ENCODE data around the gene ZNF239.
"Not testable (repeated sequence)": the region's sequence is repeated elsewhere in the genome, so short reads cannot be mapped to it uniquely, and the experiment has no call there.

The ZNF239 gene

DNA sequence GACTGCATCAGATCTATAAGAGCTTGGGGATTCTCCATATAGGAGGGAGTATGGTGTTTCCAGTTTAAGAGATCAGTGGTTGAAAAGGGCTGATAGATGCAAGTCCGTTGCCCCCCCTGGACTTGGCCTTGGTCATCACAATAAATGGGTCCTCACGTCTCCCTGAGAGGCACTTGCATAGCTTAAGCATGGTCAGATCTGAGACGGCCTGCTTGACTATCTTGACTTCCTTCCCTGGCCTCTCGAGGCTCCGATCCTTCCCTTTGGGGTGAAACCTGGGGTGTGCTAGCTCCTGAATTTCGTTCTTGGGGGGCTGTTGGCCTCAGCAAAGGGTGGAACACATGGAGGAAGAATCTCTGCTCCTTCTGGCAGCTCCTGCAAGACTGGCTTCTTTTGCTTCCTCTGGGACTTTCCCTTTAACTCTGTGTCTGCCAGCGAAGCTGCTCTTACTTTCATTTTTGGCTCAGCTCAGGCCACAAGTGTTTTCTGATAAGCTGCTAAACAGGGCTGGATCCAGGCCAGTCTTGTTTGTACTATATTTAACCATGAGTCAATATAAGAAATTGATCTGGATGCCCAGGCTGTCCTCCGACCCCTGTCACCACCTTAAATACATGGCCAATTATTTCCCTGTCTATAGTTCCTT is 20.7 kb upstream of the ZNF239 start:
- DNase-seq (ENCODE audit: extremely low read depth, low read depth): no peak
- TF ChIP-seq, protein P1, sequence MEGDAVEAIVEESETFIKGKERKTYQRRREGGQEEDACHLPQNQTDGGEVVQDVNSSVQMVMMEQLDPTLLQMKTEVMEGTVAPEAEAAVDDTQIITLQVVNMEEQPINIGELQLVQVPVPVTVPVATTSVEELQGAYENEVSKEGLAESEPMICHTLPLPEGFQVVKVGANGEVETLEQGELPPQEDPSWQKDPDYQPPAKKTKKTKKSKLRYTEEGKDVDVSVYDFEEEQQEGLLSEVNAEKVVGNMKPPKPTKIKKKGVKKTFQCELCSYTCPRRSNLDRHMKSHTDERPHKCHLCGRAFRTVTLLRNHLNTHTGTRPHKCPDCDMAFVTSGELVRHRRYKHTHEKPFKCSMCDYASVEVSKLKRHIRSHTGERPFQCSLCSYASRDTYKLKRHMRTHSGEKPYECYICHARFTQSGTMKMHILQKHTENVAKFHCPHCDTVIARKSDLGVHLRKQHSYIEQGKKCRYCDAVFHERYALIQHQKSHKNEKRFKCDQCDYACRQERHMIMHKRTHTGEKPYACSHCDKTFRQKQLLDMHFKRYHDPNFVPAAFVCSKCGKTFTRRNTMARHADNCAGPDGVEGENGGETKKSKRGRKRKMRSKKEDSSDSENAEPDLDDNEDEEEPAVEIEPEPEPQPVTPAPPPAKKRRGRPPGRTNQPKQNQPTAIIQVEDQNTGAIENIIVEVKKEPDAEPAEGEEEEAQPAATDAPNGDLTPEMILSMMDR (IDR thresholded peaks at IDR 0.05; ENCODE audit: low read depth, low read length): no peak

GRCh38 chr10:43591303-43591904 is 17.0 kb upstream of the ZNF239 start:
- no peak for DNase-seq (ENCODE audit: extremely low read depth, low read depth)
- TF ChIP-seq, protein P1 (IDR thresholded peaks at IDR 0.05; ENCODE audit: low read depth, low read length): no peak

- DNase-seq (ENCODE audit: extremely low read depth, low read depth): not testable (repeated sequence)
Measured at GRCh38 chr10:43586730-43587115, 12.3 kb upstream of the ZNF239 start.

GRCh38 chr10:43585981-43586729 is 11.7 kb upstream of the ZNF239 start:
- no peak for DNase-seq (ENCODE audit: extremely low read depth, low read depth)
- TF ChIP-seq, protein P1 (IDR thresholded peaks at IDR 0.05; ENCODE audit: low read depth, low read length): no peak

DNA sequence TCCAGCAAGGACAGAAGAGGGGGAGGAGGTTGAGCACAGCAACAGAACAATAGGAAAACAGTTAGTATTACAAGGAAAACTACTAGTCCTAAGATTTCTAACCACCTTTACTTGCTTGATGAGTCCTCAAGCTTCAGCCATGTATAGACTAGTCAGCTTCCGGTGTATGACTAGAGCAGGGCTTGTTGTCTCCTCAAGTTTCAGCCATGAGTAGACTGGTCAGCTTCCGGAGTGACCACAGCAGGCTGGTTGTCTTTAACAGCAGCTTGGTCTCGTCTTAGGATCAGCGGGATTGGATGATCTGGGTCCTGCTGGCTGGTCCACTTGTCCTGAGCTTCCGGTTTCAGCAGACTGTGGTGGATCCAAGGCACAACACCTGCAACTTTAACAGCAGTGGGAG is 10.6 kb upstream of the ZNF239 start:
- no peak for DNase-seq (ENCODE audit: extremely low read depth, low read depth)
- TF ChIP-seq, protein P1 (IDR thresholded peaks at IDR 0.05; ENCODE audit: low read depth, low read length): no peak

- TF ChIP-seq, protein P1 (IDR thresholded peaks at IDR 0.05; ENCODE audit: low read depth, low read length): no peak
- DNase-seq (ENCODE audit: extremely low read depth, low read depth): no peak
Measured at GRCh38 chr10:43584051-43584450, 9.6 kb upstream of the ZNF239 start.

GRCh38 chr10:43576580-43576979 is 2.2 kb upstream of the ZNF239 start:
- TF ChIP-seq, protein P1 (IDR thresholded peaks at IDR 0.05; ENCODE audit: low read depth, low read length): no peak
- DNase-seq (ENCODE audit: extremely low read depth, low read depth): no peak
